Stimulated activated naive CD8-positive, alpha-beta T cell treated with anti-CD3 and anti-CD28 coated beads, Interleukin-15, Interleukin-2, amounts not matched to agents 100 ng/mL and 50 ng/mL, for 24 hours (primary cell): ENCODE results near the gene VOPP1.

Experiments
- H3K27ac Mint-ChIP-seq: one replicate; pipeline ENCODE4 v1.8.0; 2021; ENCODE audit warnings: mild to moderate bottlenecking, mixed read lengths
- H3K27me3 Mint-ChIP-seq: one replicate; pipeline ENCODE4 v1.8.0; 2021; ENCODE audit warnings: mixed read lengths
- H3K36me3 Mint-ChIP-seq: one replicate; pipeline ENCODE4 v1.8.0; 2021; ENCODE audit warnings: low read depth, mixed read lengths
- H3K4me1 Mint-ChIP-seq: one replicate; pipeline ENCODE4 v1.8.0; 2021; ENCODE audit warnings: low read depth, mixed read lengths
- H3K4me3 Mint-ChIP-seq: one replicate; pipeline ENCODE4 v1.8.0; 2021; ENCODE audit warnings: mild to moderate bottlenecking, mixed read lengths
- H3K9me3 Mint-ChIP-seq: one replicate; pipeline ENCODE4 v1.8.0; 2021; ENCODE audit warnings: mixed read lengths

VOPP1 gene

DNA sequence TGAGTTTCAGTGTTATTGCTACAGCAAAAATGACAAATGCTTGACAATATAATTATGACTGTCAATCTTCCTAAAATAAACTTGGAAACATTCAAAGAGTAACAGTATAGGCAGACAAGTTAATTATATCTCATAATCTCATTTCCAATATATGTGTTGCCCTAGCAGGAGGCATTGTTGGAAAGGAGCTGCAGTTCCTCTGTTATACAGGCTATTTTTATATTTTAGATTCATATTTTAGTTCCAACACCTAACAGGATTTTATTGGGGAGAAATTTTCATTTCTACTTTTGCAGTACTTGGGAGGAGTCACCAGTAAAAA is 19.3 kb downstream of the VOPP1 start:
- no peak overlapping the region for H3K27ac Mint-ChIP-seq

DNA sequence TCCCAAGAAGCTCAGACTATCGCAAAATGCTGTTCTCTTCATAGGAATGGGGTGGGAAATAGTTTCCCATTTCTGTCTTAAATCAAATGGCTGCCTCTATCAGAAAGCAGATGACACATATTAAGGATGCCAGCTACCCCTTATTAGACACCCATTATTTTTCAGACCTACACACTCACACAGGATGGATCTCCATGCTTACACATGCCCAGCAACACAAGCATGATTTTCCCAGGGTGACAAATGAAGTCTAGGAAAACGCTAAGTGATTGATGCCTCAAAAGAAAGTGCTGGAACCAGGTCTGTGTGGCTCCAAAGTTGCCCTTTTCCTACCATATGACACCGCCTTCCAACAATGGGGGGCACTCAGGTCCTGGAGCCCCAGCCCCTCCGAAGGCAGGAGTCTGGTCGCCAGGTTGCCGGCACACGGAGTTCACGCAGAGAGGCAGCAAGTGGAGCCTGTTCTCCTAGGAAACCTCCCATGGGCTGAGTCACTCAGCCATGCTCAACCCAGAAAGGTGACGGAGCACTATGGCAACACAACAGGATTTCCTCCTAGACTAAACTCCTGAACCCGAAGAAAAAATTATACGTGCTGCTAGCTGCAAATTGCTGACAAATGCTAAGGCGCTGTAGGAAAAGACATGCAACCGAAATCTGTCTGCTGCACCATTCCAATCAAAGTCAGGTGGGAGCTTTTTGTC is 19.8 kb downstream of the VOPP1 start:
- no peaks in the 10 kb centered on the region for H3K9me3 Mint-ChIP-seq
- no peak overlapping the region for H3K4me3 Mint-ChIP-seq
- peaks cover 100% of the 10 kb centered on the region for H3K4me1 Mint-ChIP-seq
- H3K27ac Mint-ChIP-seq = no peak overlapping the region
- peaks cover 41% of the 10 kb centered on the region for H3K36me3 Mint-ChIP-seq
- H3K27me3 Mint-ChIP-seq = no peaks in the 10 kb centered on the region

More for the DNA sequence above, 19.3 kb downstream of the VOPP1 start:
- no peaks in the 10 kb centered on the region for H3K9me3 Mint-ChIP-seq
- H3K27me3 Mint-ChIP-seq = no peaks in the 10 kb centered on the region
- H3K36me3 Mint-ChIP-seq = peaks cover 38% of the 10 kb centered on the region
- H3K4me1 Mint-ChIP-seq = peaks cover 100% of the 10 kb centered on the region
- H3K4me3 Mint-ChIP-seq = no peak overlapping the region

DNA sequence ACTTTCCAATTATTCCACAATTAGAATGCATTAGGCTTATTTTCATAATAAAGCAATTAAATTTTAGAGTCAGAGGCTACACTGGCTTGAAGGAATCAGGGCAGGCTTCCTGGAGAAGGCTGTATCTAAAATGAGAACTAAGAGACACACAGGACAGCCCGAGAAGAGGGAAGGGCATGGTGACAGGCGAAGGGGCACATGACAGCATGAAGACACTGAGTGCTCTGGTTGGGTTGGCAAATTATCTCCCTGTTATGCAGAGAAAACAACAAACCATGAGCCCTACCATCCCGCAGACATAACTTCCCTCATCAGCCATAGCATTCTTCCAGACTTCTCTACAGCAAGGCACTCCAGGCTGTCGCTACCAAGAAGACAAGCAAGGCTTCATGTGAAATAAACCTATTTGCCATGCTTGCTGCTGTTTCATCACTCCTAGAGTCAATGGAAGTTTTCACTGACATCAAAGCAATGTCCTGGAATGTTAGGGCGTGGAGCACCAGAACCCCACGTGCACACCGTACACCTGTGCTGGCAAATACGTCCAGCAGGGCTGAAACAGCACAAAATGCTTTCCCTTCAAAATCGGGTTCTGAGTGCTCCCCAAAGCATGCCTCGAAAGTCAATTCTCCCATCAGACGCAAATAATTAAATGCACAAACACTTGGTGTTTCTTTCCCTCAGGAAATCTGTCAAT is 21.3 kb downstream of the VOPP1 start:
- peaks cover 37% of the 10 kb centered on the region for H3K36me3 Mint-ChIP-seq
- no peak overlapping the region for H3K27ac Mint-ChIP-seq
- H3K27me3 Mint-ChIP-seq = no peaks in the 10 kb centered on the region
- no peak overlapping the region for H3K4me3 Mint-ChIP-seq
- peaks cover 99% of the 10 kb centered on the region for H3K4me1 Mint-ChIP-seq
- H3K9me3 Mint-ChIP-seq = no peaks in the 10 kb centered on the region

DNA sequence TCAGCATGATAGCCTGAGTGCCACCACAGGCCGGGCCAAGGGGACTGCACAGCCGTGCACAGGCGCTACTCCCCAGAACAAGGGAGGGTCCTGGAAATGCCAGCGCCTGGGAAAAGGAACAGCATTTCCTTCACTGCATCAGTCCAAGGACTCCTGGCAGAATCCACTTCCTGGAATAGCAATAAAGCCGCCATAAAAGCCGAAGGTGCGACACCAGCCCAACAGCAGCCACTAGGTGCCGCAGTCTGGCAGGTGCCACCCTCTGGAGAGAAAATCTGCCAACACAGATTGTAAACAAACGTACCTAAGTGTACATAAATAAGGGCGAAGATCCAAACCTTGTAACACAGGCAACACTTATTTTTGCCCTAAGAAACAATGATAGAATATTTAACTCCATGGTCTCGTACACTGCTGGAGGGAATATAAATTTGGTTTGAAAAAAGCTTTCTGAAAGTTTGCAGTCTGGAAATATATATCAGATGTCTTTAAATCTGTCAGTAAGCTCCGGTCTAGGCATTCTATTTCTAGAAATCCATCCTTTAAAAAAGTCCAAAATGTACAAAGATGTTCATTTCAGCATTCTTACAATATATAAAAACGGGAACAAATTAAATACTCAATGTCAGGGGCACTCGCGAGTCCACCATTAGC is 22.2 kb downstream of the VOPP1 start:
- Mint-ChIP-seq H3K27me3 (no peaks in the 10 kb centered on the region), H3K27ac (peak overlapping the region; percentile 5), H3K4me1 (peaks cover 99% of the 10 kb centered on the region), H3K9me3 (no peaks in the 10 kb centered on the region), H3K36me3 (peaks cover 29% of the 10 kb centered on the region), H3K4me3 (no peak overlapping the region)

DNA sequence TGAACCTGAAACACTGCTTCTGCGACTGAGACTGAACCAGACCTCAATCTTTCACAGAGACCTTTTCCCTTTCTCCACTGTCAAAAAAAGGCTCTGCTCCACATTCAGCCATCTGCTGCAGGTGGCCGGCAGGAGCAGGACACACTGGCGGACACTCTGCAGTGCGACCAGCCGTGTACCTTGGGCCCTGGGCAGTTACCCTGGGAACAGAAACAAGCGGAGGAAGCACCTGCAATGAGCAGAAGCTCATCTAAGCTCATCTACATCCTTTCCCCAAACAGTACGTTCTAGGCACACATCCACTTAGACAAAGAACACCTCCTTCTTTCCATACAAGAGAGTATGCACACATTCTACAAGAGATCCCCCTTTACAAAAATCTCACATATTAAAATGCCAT is 22.8 kb downstream of the VOPP1 start:
- peak overlapping the region; percentile 5 for H3K27ac Mint-ChIP-seq
- H3K36me3 Mint-ChIP-seq = peaks cover 28% of the 10 kb centered on the region
- no peaks in the 10 kb centered on the region for H3K9me3 Mint-ChIP-seq
- H3K27me3 Mint-ChIP-seq = no peaks in the 10 kb centered on the region
- H3K4me3 Mint-ChIP-seq = no peak overlapping the region
- peaks cover 99% of the 10 kb centered on the region for H3K4me1 Mint-ChIP-seq

DNA sequence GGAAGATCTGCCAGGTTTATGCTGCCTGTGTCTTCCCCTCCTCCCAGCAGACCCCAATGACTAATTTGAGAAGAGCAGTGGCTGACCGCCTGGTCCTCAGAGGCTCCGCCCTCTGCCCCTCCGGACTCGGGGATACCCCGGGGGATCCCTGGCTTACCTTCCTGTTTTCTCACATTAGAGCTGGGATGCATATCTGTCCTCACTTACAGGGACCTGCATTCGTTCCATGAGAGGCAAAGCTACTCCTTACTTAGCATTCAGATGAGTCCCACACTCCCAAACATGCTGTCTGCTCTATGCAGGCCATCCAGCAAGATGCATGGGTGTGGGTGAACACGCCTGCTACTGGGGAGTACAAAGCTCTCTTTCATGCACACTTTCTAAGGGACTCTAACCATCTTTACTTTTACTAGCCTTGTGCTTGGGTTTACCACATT is 24.0 kb downstream of the VOPP1 start:
- peaks cover 96% of the 10 kb centered on the region for H3K4me1 Mint-ChIP-seq
- H3K27me3 Mint-ChIP-seq = no peaks in the 10 kb centered on the region
- peak overlapping the region; percentile 49 for H3K27ac Mint-ChIP-seq
- H3K4me3 Mint-ChIP-seq = no peak overlapping the region
- no peaks in the 10 kb centered on the region for H3K9me3 Mint-ChIP-seq
- H3K36me3 Mint-ChIP-seq = peaks cover 30% of the 10 kb centered on the region

DNA sequence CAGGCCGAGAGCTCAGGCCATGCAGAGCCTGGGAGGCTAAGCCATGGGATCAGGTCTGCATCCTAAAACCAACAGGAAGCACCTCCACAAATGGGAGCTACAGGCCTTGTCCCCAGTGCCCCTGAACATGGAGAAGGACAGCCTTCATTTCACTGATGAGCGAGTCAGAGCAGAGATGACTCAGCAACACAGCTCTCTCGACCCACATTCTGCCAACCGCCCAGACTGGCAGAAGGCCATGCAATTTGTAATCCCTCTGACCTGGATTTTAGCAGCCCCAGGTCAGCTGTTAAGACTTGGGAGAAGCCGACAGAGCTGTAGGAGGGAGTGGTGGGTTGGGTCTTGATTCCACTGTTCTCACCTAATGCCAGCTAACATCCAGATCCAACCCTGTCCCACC is 25.5 kb downstream of the VOPP1 start:
- H3K27ac Mint-ChIP-seq = no peak overlapping the region
- peaks cover 81% of the 10 kb centered on the region for H3K4me1 Mint-ChIP-seq
- no peaks in the 10 kb centered on the region for H3K9me3 Mint-ChIP-seq

DNA sequence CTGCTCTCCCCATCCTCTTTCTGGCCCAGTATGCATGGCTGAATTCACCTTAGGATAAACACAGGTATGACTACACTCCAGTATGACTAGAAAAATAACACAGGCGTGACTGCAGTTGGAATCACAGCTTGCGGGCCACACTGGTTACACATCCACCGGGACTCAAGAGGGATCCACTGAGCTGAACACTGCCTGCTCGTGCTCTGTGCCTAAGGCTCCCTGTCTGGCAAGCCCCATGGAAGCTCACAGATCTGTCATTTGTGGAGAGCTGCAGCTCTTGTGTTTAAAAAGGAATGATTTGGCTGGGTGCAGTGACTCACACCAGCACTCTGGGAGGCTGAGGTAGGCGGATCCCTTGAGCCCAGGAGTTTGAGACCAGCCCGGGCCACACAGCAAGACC is 26.8 kb downstream of the VOPP1 start:
- Mint-ChIP-seq H3K9me3 (no peaks in the 10 kb centered on the region), H3K4me1 (peaks cover 77% of the 10 kb centered on the region), H3K27me3 (no peaks in the 10 kb centered on the region), H3K27ac (no peak overlapping the region), H3K4me3 (no peak overlapping the region), H3K36me3 (peaks cover 34% of the 10 kb centered on the region)

More for the DNA sequence above, 25.5 kb downstream of the VOPP1 start:
- Mint-ChIP-seq H3K4me3 (no peak overlapping the region), H3K36me3 (peaks cover 33% of the 10 kb centered on the region), H3K27me3 (no peaks in the 10 kb centered on the region)

DNA sequence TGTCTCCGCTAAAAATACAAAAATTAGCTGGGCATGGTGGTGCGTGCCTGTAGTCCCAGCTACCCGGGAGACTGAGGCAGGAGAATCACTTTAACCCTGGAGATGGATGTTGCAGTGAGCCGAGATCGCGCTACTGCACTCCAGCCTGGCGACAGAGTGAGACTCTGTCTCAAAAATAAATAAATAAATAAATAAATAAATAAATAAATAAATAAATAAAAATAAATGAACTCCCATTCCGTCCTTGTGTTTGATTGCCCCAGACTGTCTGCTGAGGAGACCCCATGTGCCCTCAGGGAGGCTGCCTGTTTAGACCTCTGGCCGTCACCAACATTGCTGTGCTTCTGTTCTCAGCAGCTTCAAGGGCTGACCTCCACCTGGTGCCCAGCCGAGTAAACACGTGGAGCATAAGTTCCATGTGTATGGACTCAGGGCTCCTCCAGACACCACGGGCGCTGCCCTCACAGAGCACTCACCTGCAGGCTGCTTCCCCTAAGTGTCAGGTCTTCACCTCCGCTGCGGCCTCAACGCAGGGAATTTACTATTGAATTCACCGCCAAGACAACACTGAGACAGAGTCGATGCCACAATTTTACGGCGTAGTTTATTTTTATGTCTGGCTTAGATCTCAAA is 32.0 kb downstream of the VOPP1 start:
- Mint-ChIP-seq H3K27me3 (no peaks in the 10 kb centered on the region), H3K9me3 (no peaks in the 10 kb centered on the region), H3K27ac (no peak overlapping the region), H3K4me1 (peaks cover 74% of the 10 kb centered on the region), H3K4me3 (no peak overlapping the region), H3K36me3 (peaks cover 34% of the 10 kb centered on the region)

DNA sequence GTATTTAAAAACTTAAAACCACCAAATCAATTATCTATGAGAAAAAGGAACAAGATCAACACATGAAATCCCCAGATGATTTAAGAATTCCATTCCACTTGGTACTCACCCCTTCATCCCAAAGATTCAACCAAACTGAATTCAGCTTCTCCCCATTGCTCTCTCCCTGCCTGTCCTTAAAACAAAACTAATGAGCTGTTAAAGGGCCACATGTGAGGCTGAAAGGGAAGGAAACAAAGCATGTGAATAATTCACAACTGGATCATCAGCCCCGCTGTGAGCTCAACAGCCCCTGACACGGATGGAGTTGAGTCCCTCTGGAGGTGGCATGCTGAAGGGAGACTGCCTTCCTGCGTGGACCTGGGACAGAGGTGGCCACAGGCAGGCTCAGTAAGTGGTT is 32.9 kb downstream of the VOPP1 start:
- Mint-ChIP-seq H3K4me1 (peaks cover 74% of the 10 kb centered on the region), H3K9me3 (no peaks in the 10 kb centered on the region), H3K27me3 (no peaks in the 10 kb centered on the region), H3K27ac (no peak overlapping the region), H3K36me3 (peaks cover 28% of the 10 kb centered on the region), H3K4me3 (no peak overlapping the region)

DNA sequence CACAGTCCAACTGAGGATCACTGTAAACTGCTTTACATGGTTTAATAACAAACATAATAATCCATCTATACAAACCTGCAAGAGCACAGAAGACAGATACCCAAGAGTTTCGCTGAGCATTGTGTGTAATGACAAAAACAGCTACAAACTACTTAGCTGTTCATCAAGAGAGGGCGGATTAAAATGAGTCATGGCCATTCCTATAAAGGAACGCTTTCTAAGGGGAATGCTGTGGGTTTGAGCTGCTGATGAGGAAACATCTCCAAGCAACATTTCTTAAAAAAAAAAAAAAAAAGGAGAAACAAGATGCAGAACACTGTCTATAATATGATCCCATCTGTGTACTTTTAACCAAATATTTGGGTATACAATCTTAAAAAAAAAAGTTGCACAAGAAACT is 33.8 kb downstream of the VOPP1 start:
- H3K27me3 Mint-ChIP-seq = no peaks in the 10 kb centered on the region
- peaks cover 19% of the 10 kb centered on the region for H3K36me3 Mint-ChIP-seq
- peaks cover 75% of the 10 kb centered on the region for H3K4me1 Mint-ChIP-seq
- no peak overlapping the region for H3K27ac Mint-ChIP-seq
- H3K9me3 Mint-ChIP-seq = no peaks in the 10 kb centered on the region
- no peak overlapping the region for H3K4me3 Mint-ChIP-seq

DNA sequence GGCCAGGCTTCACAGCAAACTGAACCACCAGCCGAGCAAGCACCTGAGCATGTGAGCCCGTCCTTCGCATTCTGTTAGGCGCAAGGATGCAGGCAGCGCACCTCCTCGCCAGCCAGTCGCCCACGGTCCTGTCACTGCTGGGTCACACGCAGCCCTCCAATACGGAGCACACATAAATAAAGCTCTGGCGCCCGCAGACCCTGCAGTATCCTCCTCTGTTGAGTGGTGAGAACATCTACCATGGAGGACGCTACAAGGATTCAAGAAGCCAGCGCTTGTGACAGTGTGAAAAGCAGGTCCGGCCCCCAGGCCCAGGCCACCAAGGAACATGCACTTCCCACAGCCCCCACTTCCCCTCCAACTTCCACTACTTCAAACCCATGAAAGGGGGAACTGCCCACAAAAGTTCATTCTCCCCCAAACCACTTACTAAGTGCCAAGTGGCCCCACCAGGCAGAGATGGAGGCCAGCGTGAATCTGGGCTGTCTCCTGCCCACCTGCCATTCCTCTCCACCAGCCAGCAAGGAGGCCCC is 34.8 kb downstream of the VOPP1 start:
- H3K27me3 Mint-ChIP-seq = no peaks in the 10 kb centered on the region
- H3K4me3 Mint-ChIP-seq = peak overlapping the region; percentile 2

DNA sequence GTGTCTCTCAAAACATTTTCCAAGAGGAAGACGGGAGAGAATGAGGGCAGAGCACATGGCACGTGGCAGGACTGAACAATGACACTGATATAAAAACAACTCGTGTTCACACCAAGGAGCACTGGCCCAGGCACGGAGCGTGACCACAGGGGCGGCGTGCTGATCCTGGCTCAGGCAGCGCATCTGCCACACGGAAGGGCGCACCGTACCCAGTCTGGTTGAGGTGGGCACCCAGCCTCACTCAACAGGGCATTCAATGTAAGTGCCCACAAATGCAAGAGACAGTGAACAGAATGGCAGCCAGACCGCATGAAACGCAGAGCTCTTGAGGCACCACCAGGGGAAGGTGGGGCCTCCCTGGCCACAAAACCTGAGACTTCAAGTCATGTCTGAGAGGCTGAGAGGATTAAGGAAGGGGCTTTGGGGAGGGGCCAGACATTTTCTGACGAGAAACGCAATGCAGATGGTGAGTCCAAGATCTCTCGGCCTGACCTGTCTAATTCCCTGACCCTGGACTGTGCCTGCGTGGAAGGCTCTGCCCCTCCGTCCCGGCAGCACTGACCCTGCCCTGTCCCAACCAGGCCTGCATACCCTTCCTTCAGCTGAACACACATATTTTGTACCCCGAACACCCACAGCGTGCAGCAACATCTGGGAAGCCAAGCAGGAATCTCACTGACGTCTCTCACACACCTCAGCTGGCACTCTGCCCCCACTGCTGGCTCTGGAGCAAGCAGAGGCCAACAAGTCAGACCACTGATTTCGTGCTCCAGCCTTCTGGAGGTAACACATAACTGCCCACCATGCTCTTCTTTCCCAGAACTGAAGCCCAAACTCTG is 35.5 kb downstream of the VOPP1 start:
- H3K9me3 Mint-ChIP-seq = no peaks in the 10 kb centered on the region
- peak overlapping the region; percentile 2 for H3K4me3 Mint-ChIP-seq
- peaks cover 92% of the 10 kb centered on the region for H3K4me1 Mint-ChIP-seq
- H3K36me3 Mint-ChIP-seq = peaks cover 18% of the 10 kb centered on the region
- peak overlapping the region; percentile 64 for H3K27ac Mint-ChIP-seq
- H3K27me3 Mint-ChIP-seq = no peaks in the 10 kb centered on the region

More for the DNA sequence above, 34.8 kb downstream of the VOPP1 start:
- H3K4me1 Mint-ChIP-seq = peaks cover 85% of the 10 kb centered on the region
- H3K9me3 Mint-ChIP-seq = no peaks in the 10 kb centered on the region
- peak overlapping the region; percentile 19 for H3K27ac Mint-ChIP-seq
- H3K36me3 Mint-ChIP-seq = peaks cover 18% of the 10 kb centered on the region

DNA sequence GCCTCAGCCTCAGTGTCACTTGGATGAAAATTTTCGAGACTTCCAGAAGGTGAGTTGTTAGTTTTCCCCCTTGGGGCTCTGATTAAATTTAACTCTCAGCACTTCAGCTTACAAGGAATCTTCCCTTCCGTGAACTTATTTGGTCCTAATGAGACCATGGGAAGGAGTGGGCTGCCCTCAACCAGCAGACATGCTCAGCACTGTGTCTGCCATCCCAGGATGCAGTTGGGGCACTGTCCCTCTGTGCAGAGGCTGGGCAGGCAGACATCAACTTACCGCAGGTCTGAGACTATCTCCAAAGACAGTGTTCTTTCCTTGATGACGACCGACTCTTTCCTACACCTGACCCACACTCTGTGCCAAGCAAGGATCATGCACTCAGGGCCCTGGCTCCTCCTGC is 36.7 kb downstream of the VOPP1 start:
- peak overlapping the region; percentile 66 for H3K4me3 Mint-ChIP-seq
- H3K9me3 Mint-ChIP-seq = no peaks in the 10 kb centered on the region
- peaks cover 21% of the 10 kb centered on the region for H3K36me3 Mint-ChIP-seq
- peaks cover 96% of the 10 kb centered on the region for H3K4me1 Mint-ChIP-seq
- no peaks in the 10 kb centered on the region for H3K27me3 Mint-ChIP-seq
- H3K27ac Mint-ChIP-seq = peak overlapping the region; percentile 98
